Calu3 (cell line): Measurements from ENCODE around the gene CDT1. TPM values are rescaled to one million over a fixed set of nuclear protein-coding genes. Genes with fewer than 3 reads are reported as not detected.
A peak's percentile ranks its signal among the peaks of the same experiment; 100 is the strongest.

Source experiments
- BruUV-seq: library from RNA; stranded (reverse); fragments of 400-500 nt; replicated peaks from 2 replicates; lab custom pipeline; 2021; lab: Mats Ljungman, UMichigan
- CTCF ChIA-PET: fragments of 300-600 bp; sonication (Branson Sonifier 250); formaldehyde crosslinking; loops from one replicate; lab custom pipeline; 2022; ENCODE audit warnings: antibody characterized with exemption; lab: Charles Lee
- DNase-seq: peaks from one replicate; pipeline ENCODE4 v3.0.0; 2022
- H3K27ac Mint-ChIP-seq: one replicate; pipeline ENCODE4 v1.8.0; 2022; ENCODE audit warnings: mixed read lengths; ENCODE audit not compliant: unreplicated experiment
- H3K27me3 Mint-ChIP-seq: one replicate; pipeline ENCODE4 v1.8.0; 2022; ENCODE audit warnings: mixed read lengths; ENCODE audit not compliant: unreplicated experiment
- H3K36me3 Mint-ChIP-seq: one replicate; pipeline ENCODE4 v1.8.0; 2022; ENCODE audit warnings: mild to moderate bottlenecking, moderate library complexity, mixed read lengths; ENCODE audit not compliant: insufficient read depth, unreplicated experiment
- H3K4me1 Mint-ChIP-seq: one replicate; pipeline ENCODE4 v1.8.0; 2022; ENCODE audit warnings: mild to moderate bottlenecking, low read depth, mixed read lengths; ENCODE audit not compliant: unreplicated experiment
- H3K4me3 Mint-ChIP-seq: one replicate; pipeline ENCODE4 v1.8.0; 2022; ENCODE audit warnings: mild to moderate bottlenecking, low read depth, moderate library complexity, mixed read lengths; ENCODE audit not compliant: unreplicated experiment
- H3K9me3 Mint-ChIP-seq: one replicate; pipeline ENCODE4 v1.8.0; 2022; ENCODE audit warnings: low read depth, mixed read lengths; ENCODE audit not compliant: unreplicated experiment
- intact Hi-C: fragments of 100-400 bp; cut with micrococcal nuclease; formaldehyde crosslinking; loops from one replicate; pipeline ENCODE4 v1.10.0; 2022; ENCODE audit not compliant: unreplicated experiment
- total RNA-seq: library from RNA; stranded (reverse); gene quantifications from 2 replicates; pipeline ENCODE4 v1.2.3, GENCODE V29; 2022
- TF ChIP-seq, protein P1 (sequence below): fragments of 200-600 bp; IDR thresholded peaks from one replicate; pipeline ENCODE4 v1.8.0; 2022; ENCODE audit warnings: antibody characterized with exemption; ENCODE audit not compliant: unreplicated experiment

The CDT1 gene
- total RNA-seq, 1 experiment from 2014 or later = 74.8 TPM

DNA sequence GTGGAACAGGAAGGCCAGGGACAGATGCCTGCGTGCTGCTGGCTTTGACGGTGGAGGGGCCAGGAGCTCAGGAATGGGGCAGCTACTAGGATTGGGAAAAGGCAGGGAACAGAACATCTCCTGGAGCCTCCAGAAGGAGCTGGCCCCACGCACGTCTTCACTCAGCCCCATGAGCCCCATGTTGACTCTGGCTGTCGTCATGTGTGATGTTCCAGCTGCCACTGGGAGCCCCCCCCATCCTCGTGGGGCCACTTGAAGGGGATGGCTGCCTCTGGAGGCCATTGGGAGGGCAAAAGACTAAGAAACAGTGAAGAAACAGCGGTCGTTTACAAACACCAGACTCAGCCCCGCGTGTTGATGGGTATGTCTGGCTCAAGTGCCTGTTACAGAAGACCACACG is 26.7 kb downstream of the CDT1 start:
- H3K4me3 Mint-ChIP-seq = no peak overlapping the region
- H3K4me1 Mint-ChIP-seq = no peaks in the 10 kb centered on the region
- H3K9me3 Mint-ChIP-seq = no peaks in the 10 kb centered on the region
- BruUV-seq = no TSS peak
- CTCF ChIA-PET = no interaction called here
- H3K27me3 Mint-ChIP-seq = no peaks in the 10 kb centered on the region
- peaks cover 33% of the 10 kb centered on the region for H3K36me3 Mint-ChIP-seq
- DNase-seq = no peak
- intact Hi-C loops = no loop called here
- TF ChIP-seq, protein P1, sequence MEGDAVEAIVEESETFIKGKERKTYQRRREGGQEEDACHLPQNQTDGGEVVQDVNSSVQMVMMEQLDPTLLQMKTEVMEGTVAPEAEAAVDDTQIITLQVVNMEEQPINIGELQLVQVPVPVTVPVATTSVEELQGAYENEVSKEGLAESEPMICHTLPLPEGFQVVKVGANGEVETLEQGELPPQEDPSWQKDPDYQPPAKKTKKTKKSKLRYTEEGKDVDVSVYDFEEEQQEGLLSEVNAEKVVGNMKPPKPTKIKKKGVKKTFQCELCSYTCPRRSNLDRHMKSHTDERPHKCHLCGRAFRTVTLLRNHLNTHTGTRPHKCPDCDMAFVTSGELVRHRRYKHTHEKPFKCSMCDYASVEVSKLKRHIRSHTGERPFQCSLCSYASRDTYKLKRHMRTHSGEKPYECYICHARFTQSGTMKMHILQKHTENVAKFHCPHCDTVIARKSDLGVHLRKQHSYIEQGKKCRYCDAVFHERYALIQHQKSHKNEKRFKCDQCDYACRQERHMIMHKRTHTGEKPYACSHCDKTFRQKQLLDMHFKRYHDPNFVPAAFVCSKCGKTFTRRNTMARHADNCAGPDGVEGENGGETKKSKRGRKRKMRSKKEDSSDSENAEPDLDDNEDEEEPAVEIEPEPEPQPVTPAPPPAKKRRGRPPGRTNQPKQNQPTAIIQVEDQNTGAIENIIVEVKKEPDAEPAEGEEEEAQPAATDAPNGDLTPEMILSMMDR = no peak
- no peak overlapping the region for H3K27ac Mint-ChIP-seq

DNA sequence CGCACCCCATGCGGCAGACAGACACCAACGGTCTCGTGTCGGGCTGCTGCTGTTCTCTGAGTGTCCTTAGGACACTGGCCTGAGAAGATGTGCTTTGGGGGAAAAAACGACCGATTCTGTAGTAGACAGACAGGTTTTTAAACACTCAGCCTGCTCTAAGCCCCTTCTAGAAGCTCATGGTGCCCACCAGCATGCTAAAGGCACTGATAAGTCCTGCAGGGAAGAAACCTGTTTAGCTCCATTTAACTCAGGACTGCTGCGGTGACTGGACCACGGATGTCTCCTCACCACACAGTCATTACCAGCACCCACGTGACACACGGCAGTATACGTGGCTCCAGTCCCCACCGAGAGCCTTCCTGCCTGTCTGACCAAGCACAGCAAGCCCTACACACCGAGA is 27.2 kb downstream of the CDT1 start:
- intact Hi-C loops = no loop called here
- BruUV-seq = no TSS peak
- peaks cover 33% of the 10 kb centered on the region for H3K36me3 Mint-ChIP-seq
- no peaks in the 10 kb centered on the region for H3K9me3 Mint-ChIP-seq
- TF ChIP-seq, protein P1 = no peak
- CTCF ChIA-PET = no interaction called here
- no peaks in the 10 kb centered on the region for H3K4me1 Mint-ChIP-seq
- no peak overlapping the region for H3K27ac Mint-ChIP-seq
- no peaks in the 10 kb centered on the region for H3K27me3 Mint-ChIP-seq
- no peak overlapping the region for H3K4me3 Mint-ChIP-seq
- DNase-seq = no peak

DNA sequence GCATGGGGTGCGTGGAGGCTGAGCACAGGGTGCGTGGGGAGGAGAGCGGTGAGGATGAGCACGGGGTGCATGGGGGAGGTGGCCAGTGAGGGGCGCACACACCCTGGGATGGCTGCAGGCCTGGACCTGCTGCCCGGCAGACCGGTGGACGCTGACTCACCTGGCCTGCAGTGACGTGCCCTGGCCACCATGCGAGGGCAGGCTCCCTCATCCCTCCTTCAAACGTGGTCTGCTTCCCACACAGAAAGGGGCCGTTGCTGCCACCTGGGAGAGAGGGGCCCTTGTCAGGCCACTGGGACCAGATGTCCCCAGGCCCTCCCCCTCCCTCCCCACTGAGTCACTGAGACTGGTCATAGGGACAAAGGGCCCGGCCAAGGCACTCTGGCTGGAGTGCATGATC is 28.2 kb downstream of the CDT1 start:
- DNase-seq = no peak
- Mint-ChIP-seq H3K4me1 (no peaks in the 10 kb centered on the region), H3K27ac (no peak overlapping the region), H3K36me3 (peaks cover 33% of the 10 kb centered on the region), H3K4me3 (no peak overlapping the region), H3K27me3 (no peaks in the 10 kb centered on the region), H3K9me3 (no peaks in the 10 kb centered on the region)
- TF ChIP-seq, protein P1 = peak; percentile 17
- intact Hi-C loops = no loop called here
- no TSS peak for BruUV-seq
- CTCF ChIA-PET = no interaction called here

DNA sequence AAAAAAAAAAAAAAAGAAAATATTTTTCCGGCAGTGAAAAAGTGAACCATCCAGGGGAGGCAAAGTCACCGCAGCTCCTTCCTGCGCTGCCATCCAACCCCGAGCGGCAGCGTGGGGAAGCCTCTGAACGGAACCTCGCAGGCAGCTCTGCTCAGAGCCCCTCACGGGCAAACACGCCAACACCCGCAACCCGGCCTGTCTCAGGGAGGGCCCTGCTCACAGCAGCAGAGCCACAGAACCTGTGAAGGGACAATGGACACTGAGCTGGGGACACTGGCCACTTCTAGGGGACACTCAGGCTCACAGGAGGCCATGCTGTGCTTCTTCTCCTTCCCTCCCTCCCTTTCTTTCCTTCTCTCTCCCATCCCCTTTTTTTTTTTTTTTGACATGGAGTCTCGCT is 29.5 kb downstream of the CDT1 start:
- BruUV-seq = no TSS peak
- TF ChIP-seq, protein P1 = no peak
- Mint-ChIP-seq H3K4me1 (no peaks in the 10 kb centered on the region), H3K36me3 (peaks cover 23% of the 10 kb centered on the region), H3K27ac (no peak overlapping the region), H3K9me3 (no peaks in the 10 kb centered on the region), H3K4me3 (no peak overlapping the region), H3K27me3 (no peaks in the 10 kb centered on the region)
- intact Hi-C loops = no loop called here
- CTCF ChIA-PET = interaction anchor here (0.6 to 0.7 kb wide), 3 partner anchors 213 to 394 kb away, joined by 3 to 5 read pairs (median 4); no protein-coding TSS in a partner anchor
- no peak for DNase-seq
